IMR-90 (cell line): ENCODE data around the gene HECTD1. TPM values are rescaled to one million over a fixed set of nuclear protein-coding genes. Genes with fewer than 3 reads are reported as not detected.

Experiments
- ATAC-seq: fragments of 200-7000 bp; cut with Tn5 transposase; 2 replicates; pipeline ENCODE4 v1.9.1; 2020; ENCODE audit warnings: low read depth, mild to moderate bottlenecking, moderate library complexity
- BruUV-seq: library from RNA; stranded (reverse); fragments of 400-500 nt; replicated peaks from 2 replicates; lab custom pipeline; 2021; lab: Mats Ljungman, UMichigan
- CTCF ChIA-PET: fragments of 300-600 bp; formaldehyde crosslinking; extraction: SDS; loops from one replicate; lab custom pipeline; 2021; ENCODE audit warnings: antibody characterized with exemption; lab: Yijun Ruan, JAX
- POLR2A ChIA-PET: fragments of 300-600 bp; sonication (Branson Sonifier 250); formaldehyde crosslinking; loops from one replicate; lab custom pipeline; 2022; ENCODE audit warnings: antibody characterized with exemption; ENCODE audit not compliant: unreplicated experiment; lab: Charles Lee
- DNase-seq: peaks from one replicate; pipeline ENCODE4 v3.0.0; 2013
- H2AFZ ChIP-seq: replicated peaks from 2 replicates; pipeline ENCODE3; 2013; ENCODE audit warnings: low read length, mild to moderate bottlenecking; ENCODE audit not compliant: poor library complexity
- H2AK5ac ChIP-seq: 2 replicates; pipeline ENCODE4 v1.6.1; 2013; ENCODE audit warnings: low read depth, low read length, inconsistent platforms
- H2AK9ac ChIP-seq: replicated peaks from 2 replicates; pipeline ENCODE3; 2013; ENCODE audit warnings: mild to moderate bottlenecking, low read depth, low read length, moderate library complexity; ENCODE audit not compliant: poor library complexity
- H2BK120ac ChIP-seq: 2 replicates; pipeline ENCODE4 v1.6.1; 2013; ENCODE audit warnings: low read depth, low read length, inconsistent platforms
- H2BK15ac ChIP-seq: 3 replicates; pipeline ENCODE4 v1.6.1; 2013; ENCODE audit warnings: low read depth, low read length, inconsistent platforms
- H2BK20ac ChIP-seq: 2 replicates; pipeline ENCODE4 v1.6.1; 2013; ENCODE audit warnings: low read depth, mild to moderate bottlenecking, inconsistent platforms, low read length, moderate library complexity
- H2BK5ac ChIP-seq: 2 replicates; pipeline ENCODE4 v1.6.1; 2013; ENCODE audit warnings: mild to moderate bottlenecking, low read depth, low read length, inconsistent platforms; ENCODE audit not compliant: poor library complexity, severe bottlenecking
- H3K14ac ChIP-seq: replicated peaks from 2 replicates; pipeline ENCODE4 v1.6.1; 2013; ENCODE audit warnings: low read depth, low read length, inconsistent platforms
- H3K18ac ChIP-seq: 2 replicates; pipeline ENCODE4 v1.6.1; 2013; ENCODE audit warnings: low read depth, low read length, control low read depth
- H3K23ac ChIP-seq: 2 replicates; pipeline ENCODE4 v1.6.1; 2013; ENCODE audit warnings: low read depth, low read length, inconsistent platforms
- H3K27ac ChIP-seq: 2 replicates; pipeline ENCODE4 v1.5.1; 2013; ENCODE audit warnings: mild to moderate bottlenecking, control low read depth, low read length; ENCODE audit not compliant: insufficient read depth
- H3K27me3 ChIP-seq: 2 replicates; pipeline ENCODE4 v1.6.1; 2013; ENCODE audit warnings: low read length; ENCODE audit not compliant: control insufficient read depth, insufficient read depth
- H3K36me3 ChIP-seq: 2 replicates; pipeline ENCODE4 v1.6.1; 2013; ENCODE audit warnings: low read length, mixed read lengths; ENCODE audit not compliant: control insufficient read depth, insufficient read depth
- H3K4ac ChIP-seq: 2 replicates; pipeline ENCODE4 v1.6.1; 2013; ENCODE audit warnings: low read depth, low read length, inconsistent platforms
- H3K4me1 ChIP-seq: 2 replicates; pipeline ENCODE4 v1.6.1; 2013; ENCODE audit warnings: low read length, mixed read lengths; ENCODE audit not compliant: control insufficient read depth, insufficient read depth
- H3K4me2 ChIP-seq: 2 replicates; pipeline ENCODE4 v1.6.1; 2013; ENCODE audit warnings: low read depth, mild to moderate bottlenecking, control low read depth, low read length, moderate library complexity
- H3K4me3 ChIP-seq: 2 replicates; pipeline ENCODE4 v1.5.1; 2013; ENCODE audit warnings: low read depth, mild to moderate bottlenecking, control low read depth, low read length, moderate library complexity; ENCODE audit not compliant: insufficient read depth
- H3K56ac ChIP-seq: 2 replicates; pipeline ENCODE4 v1.6.1; 2013; ENCODE audit warnings: low read length, inconsistent platforms; ENCODE audit not compliant: insufficient read depth; ENCODE audit errors: extremely low read depth
- H3K79me1 ChIP-seq, 2 experiments: 2 replicates each; pipeline ENCODE4 v1.6.1; 2013; ENCODE audit warnings: low read length in 2 of 2, inconsistent platforms in 1 of 2, low read depth in 1 of 2
- H3K9ac ChIP-seq: 2 replicates; pipeline ENCODE4 v1.6.1; 2013; ENCODE audit warnings: low read depth, low read length, control low read depth
- H3K9me1 ChIP-seq: 2 replicates; pipeline ENCODE4 v1.6.1; 2013; ENCODE audit warnings: low read length, inconsistent platforms; ENCODE audit not compliant: insufficient read depth
- H3K9me3 ChIP-seq: 2 replicates; pipeline ENCODE4 v1.6.1; 2013; ENCODE audit warnings: low read length; ENCODE audit not compliant: control insufficient read depth, insufficient read depth
- H4K20me1 ChIP-seq: 2 replicates; pipeline ENCODE4 v1.6.1; 2013; ENCODE audit warnings: low read length, inconsistent platforms; ENCODE audit not compliant: insufficient read depth
- H4K5ac ChIP-seq: 2 replicates; pipeline ENCODE4 v1.6.1; 2013; ENCODE audit warnings: mild to moderate bottlenecking, low read depth, low read length, control low read depth
- H4K8ac ChIP-seq, 2 experiments: 2 replicates each; pipeline ENCODE4 v1.6.1; 2013; ENCODE audit warnings: low read depth in 2 of 2, low read length in 2 of 2, control low read depth in 1 of 2, inconsistent platforms in 1 of 2
- H4K91ac ChIP-seq: 2 replicates; pipeline ENCODE4 v1.6.1; 2013; ENCODE audit warnings: low read depth, low read length, inconsistent platforms; ENCODE audit not compliant: insufficient read depth
- BHLHE40 ChIP-seq: fragments of 150-350 bp; IDR thresholded peaks from 2 replicates; pipeline ENCODE4 v1.6.1; 2016; ENCODE audit warnings: mild to moderate bottlenecking, low read depth, low read length
- MAFK ChIP-seq: IDR thresholded peaks from 2 replicates; pipeline ENCODE4 v1.6.1; 2012; ENCODE audit warnings: low read depth, low read length, improper control_type of control experiment
- MXI1 ChIP-seq: IDR thresholded peaks from 2 replicates; pipeline ENCODE4 v1.6.1; 2012; ENCODE audit warnings: low read depth, mild to moderate bottlenecking, low read length, moderate library complexity, borderline replicate concordance
- POLR2A ChIP-seq: IDR thresholded peaks from 2 replicates; pipeline ENCODE4 v1.6.1; 2012; ENCODE audit warnings: mild to moderate bottlenecking, low read depth, low read length
- RFX5 ChIP-seq: IDR thresholded peaks from 2 replicates; pipeline ENCODE4 v1.8.0; 2012; ENCODE audit warnings: low read depth, mild to moderate bottlenecking, low read length, moderate library complexity
- WGBS, 2 experiments: methylation state at CpG; one replicate each; pipeline versions ENCODE4 v1.1.5 to v1.1.7; 2013; ENCODE audit warnings: missing lambda C conversion rate in 2 of 2; ENCODE audit not compliant: insufficient read length in 1 of 2; ENCODE audit errors: extremely low coverage in 2 of 2; 5-methylcytosine and 5-hydroxymethylcytosine counted together
- dilution Hi-C: fragments of 300-500 bp; cut with HindIII; formaldehyde crosslinking; loops from one replicate; pipeline ENCODE4 v1.14.3; 2018; ENCODE audit warnings: low sequenced_read_pairs; ENCODE audit not compliant: unreplicated experiment
- in situ Hi-C: fragments of 300-500 bp; cut with MboI; formaldehyde crosslinking; loops from 3 replicates; pipeline ENCODE4 v1.14.3; 2019; ENCODE audit warnings: low sequenced_read_pairs, inconsistent platforms, mixed read lengths
- intact Hi-C: fragments of 100-400 bp; cut with micrococcal nuclease; formaldehyde crosslinking; loops from 2 replicates; pipeline ENCODE4 v1.10.0; 2022
- polyA plus RNA-seq, 3 experiments: library from polyadenylated mRNA; depleted of rRNA; stranded (reverse); fragments of >200 nt; gene quantifications; 2 replicates each; pipeline ENCODE4 v1.2.3, GENCODE V29; 2012; ENCODE audit warnings: low replicate concordance in 1 of 3
- total RNA-seq: library from RNA; depleted of rRNA; stranded (reverse); fragments of >200 nt; gene quantifications from 2 replicates; pipeline ENCODE4 v1.2.3, GENCODE V29; 2012

HECTD1 gene
- total and polyA plus RNA-seq, 2 of the 4 experiments (the other 2 are of a cell fraction) = 48.5 to 228 TPM

DNA sequence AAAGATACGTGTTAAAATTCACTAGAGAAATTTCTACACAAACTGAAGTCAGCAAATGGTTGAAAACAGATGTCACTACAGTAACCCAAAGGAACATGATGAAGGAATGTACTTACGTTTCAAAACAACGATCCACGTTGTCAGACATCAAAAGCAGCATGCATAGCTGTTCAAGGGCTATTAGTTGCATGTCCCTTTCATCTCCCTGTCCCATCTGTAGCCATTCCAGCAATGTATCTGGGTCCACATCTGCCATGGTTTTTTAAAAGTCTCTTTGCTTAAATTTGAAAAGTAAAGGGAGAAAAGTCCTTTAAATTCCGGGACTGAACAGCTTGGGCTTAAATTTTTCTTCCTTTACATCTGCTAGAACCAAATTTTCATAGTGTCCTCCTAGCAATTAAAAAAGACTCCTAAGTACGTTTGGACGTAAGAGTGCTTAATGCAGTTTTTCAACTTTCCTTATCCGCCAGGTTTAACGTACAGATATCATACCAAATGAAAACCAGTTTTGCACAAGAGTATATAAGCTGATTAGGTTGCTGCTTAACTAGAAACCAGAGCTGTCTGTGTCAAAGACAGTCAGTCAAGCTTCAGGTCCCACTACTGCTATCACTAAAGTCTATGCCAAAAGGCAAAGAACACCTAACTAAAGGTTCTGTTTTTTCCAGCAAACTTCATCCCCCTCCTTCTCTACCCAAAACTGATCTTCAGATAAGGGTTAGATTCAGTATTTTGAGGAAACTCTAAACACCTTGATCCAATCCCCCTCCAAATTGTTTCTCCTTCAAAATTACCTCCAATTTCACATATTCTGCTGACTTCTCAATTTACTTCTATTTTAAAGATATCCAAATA is 1.7 kb downstream of the HECTD1 start:
- H4K8ac ChIP-seq = no peak overlapping the region
- intact Hi-C loops (loop anchor here (5.0 to 10.0 kb wide), 4 partner anchors 56 to 221 kb away; no protein-coding TSS in a partner anchor), in situ Hi-C loops (no loop called here), dilution Hi-C loops (no loop called here)
- H4K91ac ChIP-seq = no peak overlapping the region
- H3K4ac ChIP-seq = 0 out of 2 replicates have a peak overlapping the region, but pooled peaks have one; percentile 6
- H3K23ac ChIP-seq = peak overlapping the region; percentile 89
- 0% methylated on average over 1 of the region's 9 CpGs; no CpG with 5 or more reads in 1 of the 2 experiments for WGBS, 2 experiments
- DNase-seq (peak; percentile 88), ATAC-seq (no peak)
- CTCF ChIA-PET = interaction anchor here (1.7 kb wide), 1 partner anchor 85 kb away, joined by 5 read pairs; no protein-coding TSS in a partner anchor
- H3K56ac ChIP-seq = no peak overlapping the region
- TF ChIP-seq MAFK (peak; percentile 31; the same call in 1 of the 2 replicates), RFX5 (no peak), POLR2A (peak; percentile 62; the same call in 1 of the 2 replicates), MXI1 (peak; percentile 97), BHLHE40 (no peak)
- no peaks in the 10 kb centered on the region for H3K27me3 ChIP-seq
- H2BK20ac ChIP-seq = no peak overlapping the region
- no peak overlapping the region for H2BK15ac ChIP-seq
- 0 out of 2 replicates have a peak overlapping the region, but pooled peaks have one; percentile 5 for H2BK120ac ChIP-seq
- peak overlapping the region; percentile 96 for H3K4me2 ChIP-seq
- no peaks in the 10 kb centered on the region for H3K9me3 ChIP-seq
- POLR2A ChIA-PET = no interaction called here
- peak overlapping the region; percentile 9; the same call in 1 of the 2 replicates for H3K18ac ChIP-seq
- H3K4me1 ChIP-seq = peaks cover 2% of the 10 kb centered on the region; the same call in 1 of the 2 replicates
- H3K9ac ChIP-seq = peak overlapping the region; percentile 90
- H4K5ac ChIP-seq = no peak overlapping the region
- peak overlapping the region; percentile 87 for H3K4me3 ChIP-seq
- peaks cover 8% of the 10 kb centered on the region; the same call in 1 of the 2 replicates for H3K9me1 ChIP-seq
- TSS peak; percentile 29 for BruUV-seq
- peaks cover 5 to 32% of the 10 kb centered on the region in 2 experiments; a peak in 3 of 4 replicates for H3K79me1 ChIP-seq
- H3K36me3 ChIP-seq = peaks cover 2% of the 10 kb centered on the region; the same call in 1 of the 2 replicates
- no peak overlapping the region for H3K14ac ChIP-seq
- peaks cover 10% of the 10 kb centered on the region for H4K20me1 ChIP-seq
- no peak overlapping the region for H2AK5ac ChIP-seq
- no peak overlapping the region for H2AFZ ChIP-seq
- no peak overlapping the region for H3K27ac ChIP-seq
- no peak overlapping the region for H2AK9ac ChIP-seq
- H2BK5ac ChIP-seq = peak overlapping the region; percentile 16
